CD4-positive, alpha-beta T cell (primary cell): ENCODE data around the gene TNRC18. TPM values are rescaled to one million over a fixed set of nuclear protein-coding genes. Genes with fewer than 3 reads are reported as not detected.

Source experiments
- ATAC-seq: fragments of 200-7000 bp; cut with Tn5 transposase; one replicate; pipeline ENCODE4 v1.10.0; 2022; ENCODE audit warnings: mild to moderate bottlenecking; ENCODE audit not compliant: poor library complexity
- CTCF ChIA-PET: fragments of 350-600 bp; sonication (Branson Sonifier 250); formaldehyde crosslinking; loops from one replicate; lab custom pipeline; 2021; ENCODE audit warnings: antibody characterized with exemption, inconsistent platforms; lab: Charles Lee
- POLR2A ChIA-PET: fragments of 350-600 bp; sonication (Branson Sonifier 250); formaldehyde crosslinking; loops from one replicate; lab custom pipeline; 2021; ENCODE audit warnings: antibody characterized with exemption, inconsistent platforms; lab: Charles Lee
- DNase-seq, 14 experiments: peaks; one replicate each; pipeline ENCODE4 v3.0.0-alpha.2; 2013 to 2020; ENCODE audit warnings: mixed read lengths in 2 of 14
- H3K27ac ChIP-seq, 2 donors: one replicate each; pipeline versions ENCODE4 v1.5.1 to v1.7.0; 2013; ENCODE audit warnings: low read length in 2 of 2, low read depth in 1 of 2, mild to moderate bottlenecking in 1 of 2
- H3K27me3 ChIP-seq, 2 experiments: 1 replicate in 1 of 2; 2 replicates in 1 of 2; pipeline versions ENCODE4 v1.6.1 to v1.7.0; 2013; ENCODE audit warnings: low read length in 2 of 2, control low read depth in 1 of 2, mild to moderate bottlenecking in 1 of 2, moderate library complexity in 1 of 2; ENCODE audit not compliant: insufficient read depth in 2 of 2, control insufficient read depth in 1 of 2
- H3K36me3 ChIP-seq: one replicate; pipeline ENCODE4 v1.6.1; 2013; ENCODE audit warnings: low read length, control low read depth; ENCODE audit not compliant: insufficient read depth
- H3K4me1 ChIP-seq: one replicate; pipeline ENCODE4 v1.6.1; 2013; ENCODE audit warnings: low read length, control low read depth; ENCODE audit not compliant: insufficient read depth
- H3K4me3 ChIP-seq: one replicate; pipeline ENCODE4 v1.5.1; 2013; ENCODE audit warnings: mild to moderate bottlenecking, low read length, moderate library complexity
- H3K9me3 ChIP-seq, 2 experiments: 1 replicate in 1 of 2; 2 replicates in 1 of 2; pipeline versions ENCODE4 v1.6.1 to v1.7.0; 2013; ENCODE audit warnings: low read length in 2 of 2, mild to moderate bottlenecking in 2 of 2, control low read depth in 1 of 2, moderate library complexity in 1 of 2; ENCODE audit not compliant: control insufficient read depth in 1 of 2, insufficient read depth in 1 of 2
- H3K27ac Mint-ChIP-seq: one replicate; pipeline ENCODE4 v1.8.0; 2020; ENCODE audit warnings: mixed read lengths
- H3K27me3 Mint-ChIP-seq: one replicate; pipeline ENCODE4 v1.8.0; 2021; ENCODE audit warnings: mixed read lengths
- H3K36me3 Mint-ChIP-seq: one replicate; pipeline ENCODE4 v1.8.0; 2021; ENCODE audit warnings: low read depth, mixed read lengths
- H3K4me1 Mint-ChIP-seq: one replicate; pipeline ENCODE4 v1.8.0; 2021; ENCODE audit warnings: low read depth, mixed read lengths
- H3K4me3 Mint-ChIP-seq: one replicate; pipeline ENCODE4 v1.8.0; 2020; ENCODE audit warnings: mild to moderate bottlenecking, mixed read lengths
- H3K9me3 Mint-ChIP-seq: one replicate; pipeline ENCODE4 v1.8.0; 2020; ENCODE audit warnings: mixed read lengths
- CTCF ChIP-seq: fragments of 200-600 bp; IDR thresholded peaks from one replicate; pipeline ENCODE4 v1.8.0; 2022; ENCODE audit warnings: antibody characterized with exemption, mild to moderate bottlenecking
- intact Hi-C, 2 experiments: fragments of 100-400 bp; cut with DNase I in 1 of 2; cut with micrococcal nuclease in 1 of 2; formaldehyde crosslinking; loops; one replicate each; pipeline versions ENCODE4 v1.15.1 to v1.9.0; 2023 to 2025; cut with DNase I, micrococcal nuclease
- total RNA-seq, 174 experiments: library from RNA in 2 of 174; stranded (reverse) in 2 of 174; gene quantifications; one replicate each; pipeline ENCODE4 v1.2.3 and lab custom pipeline; 2021 to 2026

Gene TNRC18
- total RNA-seq, 2 experiments from 2014 or later: 69.9 TPM

GRCh38 chr7:5417106-5418071 lies 6.2 kb downstream of the TNRC18 start:
- no peak overlapping the region for H3K4me3 Mint-ChIP-seq
- POLR2A ChIA-PET: interaction anchor here (1.0 kb wide), 1 partner anchor 13 kb away, joined by 3 read pairs; no protein-coding TSS in a partner anchor
- H3K27me3 ChIP-seq: peaks cover 52 to 56% of the 10 kb centered on the region in 2 experiments

GRCh38 chr7:5414916-5415315 lies 8.7 kb downstream of the TNRC18 start:
- CTCF ChIA-PET: no interaction called here
- no peak overlapping the region for H3K27ac ChIP-seq
- POLR2A ChIA-PET: no interaction called here
- no peak for ATAC-seq
- Mint-ChIP-seq H3K27ac (no peak overlapping the region), H3K27me3 (peaks cover 56% of the 10 kb centered on the region), H3K36me3 (no peaks in the 10 kb centered on the region), H3K9me3 (no peaks in the 10 kb centered on the region), H3K4me3 (no peak overlapping the region), H3K4me1 (peaks cover 17% of the 10 kb centered on the region)
- no peaks in the 10 kb centered on the region for H3K36me3 ChIP-seq
- peaks cover 0 to 18% of the 10 kb centered on the region in 2 experiments for H3K9me3 ChIP-seq
- DNase-seq: no peak
- no peak overlapping the region for H3K4me3 ChIP-seq
- H3K4me1 ChIP-seq: peaks cover 18% of the 10 kb centered on the region
- peaks cover 32 to 39% of the 10 kb centered on the region in 2 experiments for H3K27me3 ChIP-seq
- TF ChIP-seq CTCF: no peak
- intact Hi-C loops: no loop called here

More at GRCh38 chr7:5417106-5418071, 6.2 kb downstream of the TNRC18 start:
- Histone ChIP-seq H3K4me3 (no peak overlapping the region), H3K4me1 (peaks cover 43% of the 10 kb centered on the region), H3K9me3 (peaks cover 0 to 33% of the 10 kb centered on the region in 2 experiments), H3K36me3 (no peaks in the 10 kb centered on the region), H3K27ac (no peak overlapping the region)
- CTCF ChIA-PET: interaction anchor here (0.9 kb wide), 1 partner anchor 21 kb away, joined by 3 read pairs; no protein-coding TSS in a partner anchor
- ATAC-seq (no peak), DNase-seq (no peak)
- Mint-ChIP-seq H3K4me1 (peaks cover 30% of the 10 kb centered on the region), H3K27ac (no peak overlapping the region), H3K36me3 (no peaks in the 10 kb centered on the region), H3K27me3 (peaks cover 64% of the 10 kb centered on the region), H3K9me3 (no peaks in the 10 kb centered on the region)
- no peak for TF ChIP-seq CTCF
- intact Hi-C loops: no loop called here

- intact Hi-C loops: no loop called here
- no peak for TF ChIP-seq CTCF
- Mint-ChIP-seq H3K36me3 (no peaks in the 10 kb centered on the region), H3K9me3 (no peaks in the 10 kb centered on the region), H3K27me3 (peaks cover 48% of the 10 kb centered on the region), H3K27ac (no peak overlapping the region), H3K4me1 (peaks cover 2% of the 10 kb centered on the region), H3K4me3 (no peak overlapping the region)
- Histone ChIP-seq H3K27me3 (peaks cover 17 to 24% of the 10 kb centered on the region in 2 experiments), H3K4me1 (peaks cover 3% of the 10 kb centered on the region), H3K9me3 (peaks cover 0 to 4% of the 10 kb centered on the region in 2 experiments), H3K27ac (no peak overlapping the region), H3K36me3 (no peaks in the 10 kb centered on the region), H3K4me3 (no peak overlapping the region)
- ChIA-PET POLR2A (no interaction called here), CTCF (no interaction called here)
- DNase-seq: no peak
- ATAC-seq: no peak
Observed at GRCh38 chr7:5413449-5413786, 10.2 kb downstream of the TNRC18 start.
